T-cell (primary cell): Measurements from ENCODE around the gene TET2. TPM values are rescaled to one million over a fixed set of nuclear protein-coding genes. Genes with fewer than 3 reads are reported as not detected.
A peak's percentile ranks its signal among the peaks of the same experiment; 100 is the strongest.

ENCODE experiments used
- ATAC-seq, 4 experiments: fragments of 200-7000 bp in 3 of 4; fragments of 150-1000 bp in 1 of 4; cut with Tn5 transposase; replicated peaks in 1 of 4; 1 replicate in 3 of 4; 2 replicates in 1 of 4; pipeline ENCODE4 v1.10.0; 2021; ENCODE audit warnings: moderate library complexity in 3 of 4, mild to moderate bottlenecking in 2 of 4, moderate number of reproducible peaks in 1 of 4
- CTCF ChIA-PET, 2 donors: fragments of 300-600 bp; sonication (Branson Sonifier 250); formaldehyde crosslinking; loops; one replicate each; lab custom pipeline; 2022; ENCODE audit warnings: antibody characterized with exemption in 2 of 2; lab: Charles Lee
- POLR2A ChIA-PET, 2 donors: fragments of 300-600 bp; sonication (Branson Sonifier 250); formaldehyde crosslinking; loops; one replicate each; lab custom pipeline; 2022; ENCODE audit warnings: antibody characterized with exemption in 2 of 2; lab: Charles Lee
- DNase-seq, 35 experiments: peaks; one replicate each; pipeline versions ENCODE4 v3.0.0 to v3.0.0-alpha.2; 2013 to 2023
- H3K27ac ChIP-seq: one replicate; pipeline ENCODE4 v1.5.1; 2013; ENCODE audit warnings: low read length
- H3K27me3 ChIP-seq, 2 experiments: replicated peaks in 1 of 2; 1 replicate in 1 of 2; 2 replicates in 1 of 2; pipeline versions ENCODE4 v1.6.1 to v1.7.0; 2013; ENCODE audit warnings: low read length in 1 of 2, mixed read lengths in 1 of 2; ENCODE audit not compliant: control insufficient read depth in 2 of 2, insufficient read depth in 2 of 2; ENCODE audit errors: extremely low read depth in 1 of 2
- H3K36me3 ChIP-seq, 2 donors: 1 replicate in 1 of 2; 2 replicates in 1 of 2; pipeline versions ENCODE4 v1.6.1 to v1.7.0; 2013; ENCODE audit warnings: low read length in 1 of 2; ENCODE audit not compliant: control insufficient read depth in 2 of 2, insufficient read depth in 1 of 2; ENCODE audit errors: extremely low read depth in 1 of 2
- H3K4me1 ChIP-seq, 2 experiments: 1 replicate in 1 of 2; 2 replicates in 1 of 2; pipeline versions ENCODE4 v1.6.1 to v1.7.0; 2013; ENCODE audit warnings: low read length in 2 of 2, mixed read lengths in 1 of 2; ENCODE audit not compliant: insufficient read depth in 2 of 2, control insufficient read depth in 1 of 2; ENCODE audit errors: extremely low read depth in 1 of 2
- H3K4me3 ChIP-seq, 2 donors: 1 replicate in 1 of 2; 2 replicates in 1 of 2; pipeline versions ENCODE4 v1.5.1 to v1.7.0; 2013; ENCODE audit warnings: mild to moderate bottlenecking in 2 of 2, low read length in 1 of 2, moderate library complexity in 1 of 2; ENCODE audit not compliant: control insufficient read depth in 1 of 2; ENCODE audit errors: extremely low read depth in 1 of 2
- H3K9me3 ChIP-seq: 2 replicates; pipeline ENCODE4 v1.7.0; 2013
- H3K27ac Mint-ChIP-seq, 2 donors: one replicate each; pipeline ENCODE4 v1.8.0; 2020 to 2021; ENCODE audit warnings: mild to moderate bottlenecking in 2 of 2, mixed read lengths in 2 of 2
- H3K27me3 Mint-ChIP-seq, 2 donors: one replicate each; pipeline ENCODE4 v1.8.0; 2021 to 2022; ENCODE audit warnings: mixed read lengths in 2 of 2
- H3K36me3 Mint-ChIP-seq: one replicate; pipeline ENCODE4 v1.8.0; 2021; ENCODE audit warnings: mixed read lengths
- H3K4me1 Mint-ChIP-seq, 3 donors: one replicate each; pipeline ENCODE4 v1.8.0; 2020 to 2022; ENCODE audit warnings: mixed read lengths in 3 of 3, mild to moderate bottlenecking in 1 of 3
- H3K4me3 Mint-ChIP-seq, 3 donors: one replicate each; pipeline ENCODE4 v1.8.0; 2020 to 2022; ENCODE audit warnings: mild to moderate bottlenecking in 3 of 3, mixed read lengths in 3 of 3, moderate library complexity in 3 of 3
- H3K9me3 Mint-ChIP-seq, 3 donors: one replicate each; pipeline ENCODE4 v1.8.0; 2020 to 2022; ENCODE audit warnings: mixed read lengths in 3 of 3
- WGBS: methylation state at CpG from one replicate; pipeline ENCODE4 v1.1.5; 2013; ENCODE audit warnings: missing lambda C conversion rate; ENCODE audit not compliant: insufficient coverage; 5-methylcytosine and 5-hydroxymethylcytosine counted together
- total RNA-seq, 35 experiments: library from RNA in 6 of 35; stranded (reverse) in 6 of 35; fragments of 120-200 nt in 1 of 35; gene quantifications; one replicate each; pipeline versions ENCODE4 v1.2.1 to v1.2.4 and lab custom pipeline; 2013 to 2026

The TET2 gene
- total RNA-seq, 5 donors from 2014 or later (not counting 1 experiment from before 2014, with no cell fraction given) = 17.0 to 41.9 (median 18.6) TPM

GRCh38 chr4:105137121-105137875 is 9.4 kb upstream of the TET2 start:
- Mint-ChIP-seq H3K36me3 (no peaks in the 10 kb centered on the region), H3K4me1 (peaks cover 0 to 3% (median 3%) of the 10 kb centered on the region in 3 donors), H3K4me3 (no peak overlapping the region), H3K27me3 (no peaks in the 10 kb centered on the region), H3K9me3 (no peaks in the 10 kb centered on the region), H3K27ac (no peak overlapping the region)
- ChIA-PET POLR2A (no interaction called here), CTCF (interaction anchor here in 1 of 2 donors (0.9 to 1.0 kb wide), 2 partner anchors 9 to 61 kb away, joined by 3 read pairs; no protein-coding TSS in a partner anchor)
- ATAC-seq (no peak), DNase-seq (no peak)
- Histone ChIP-seq H3K27ac (no peak overlapping the region), H3K9me3 (no peaks in the 10 kb centered on the region), H3K4me3 (no peak overlapping the region), H3K4me1 (peaks cover 0 to 2% of the 10 kb centered on the region in 2 experiments), H3K27me3 (no peaks in the 10 kb centered on the region), H3K36me3 (no peaks in the 10 kb centered on the region)
- WGBS = 33% methylated on average over 3 of the region's 5 CpGs

- peaks cover 3% of the 10 kb centered on the region in 3 donors for H3K4me1 Mint-ChIP-seq
- H3K27me3 Mint-ChIP-seq = no peaks in the 10 kb centered on the region
- Histone ChIP-seq H3K27ac (no peak overlapping the region), H3K9me3 (no peaks in the 10 kb centered on the region), H3K36me3 (no peaks in the 10 kb centered on the region), H3K27me3 (no peaks in the 10 kb centered on the region), H3K4me1 (peaks cover 0 to 2% of the 10 kb centered on the region in 2 experiments), H3K4me3 (no peak overlapping the region)
- no peaks in the 10 kb centered on the region for H3K36me3 Mint-ChIP-seq
- no peak overlapping the region for H3K4me3 Mint-ChIP-seq
- WGBS = no CpG with 5 or more reads among the region's 1 CpG
- no peak overlapping the region for H3K27ac Mint-ChIP-seq
- H3K9me3 Mint-ChIP-seq = no peaks in the 10 kb centered on the region
- no peak for ATAC-seq
- no peak for DNase-seq
- ChIA-PET POLR2A (no interaction called here), CTCF (interaction anchor here (1.1 to 4.0 kb wide), 3 partner anchors 23 to 334 kb away, joined by 3 to 21 read pairs (median 15); partner anchors contain the start of gene PPA2 (in 1 of the 2))
These were observed 7.0 kb upstream of the TET2 start for GRCh38 chr4:105139646-105140045.

GRCh38 chr4:105140684-105141490 is 5.8 kb upstream of the TET2 start:
- WGBS = 0% methylated on average over 1 of the region's 7 CpGs
- H3K27me3 ChIP-seq = no peaks in the 10 kb centered on the region
- ChIA-PET CTCF (interaction anchor here (0.6 to 4.0 kb wide), 9 partner anchors 9 to 575 kb away, joined by 3 to 21 read pairs (median 3); partner anchors contain the start of gene PPA2 (in 1 of the 2)), POLR2A (no interaction called here)
- H3K4me1 Mint-ChIP-seq = peaks cover 11 to 15% (median 13%) of the 10 kb centered on the region in 3 donors
- no peaks in the 10 kb centered on the region for H3K9me3 ChIP-seq
- H3K27ac Mint-ChIP-seq = no peak overlapping the region
- peaks cover 3 to 5% of the 10 kb centered on the region in 2 experiments for H3K4me1 ChIP-seq
- H3K4me3 Mint-ChIP-seq = no peak overlapping the region
- no peaks in the 10 kb centered on the region for H3K9me3 Mint-ChIP-seq
- no peaks in the 10 kb centered on the region for H3K36me3 ChIP-seq
- no peak overlapping the region for H3K4me3 ChIP-seq
- no peaks in the 10 kb centered on the region for H3K36me3 Mint-ChIP-seq
- DNase-seq (peak in 25 of 35 experiments; percentile 5 to 78 (median 26)), ATAC-seq (peak; percentile 61 to 69 (median 64))
- no peaks in the 10 kb centered on the region for H3K27me3 Mint-ChIP-seq
- no peak overlapping the region for H3K27ac ChIP-seq

GRCh38 chr4:105145156-105145902 is 1.3 kb upstream of the TET2 start:
- DNase-seq (peak in 3 of 35 experiments; percentile 7 to 48 (median 10)), ATAC-seq (peak in 1 of 4 experiments; percentile 11)
- Histone ChIP-seq H3K27me3 (no peaks in the 10 kb centered on the region), H3K9me3 (no peaks in the 10 kb centered on the region), H3K36me3 (no peaks in the 10 kb centered on the region), H3K4me1 (peaks cover 7 to 14% of the 10 kb centered on the region in 2 experiments), H3K4me3 (peak overlapping the region; percentile 87 to 99), H3K27ac (no peak overlapping the region)
- Mint-ChIP-seq H3K27me3 (no peaks in the 10 kb centered on the region), H3K27ac (peak overlapping the region; percentile 63 to 86), H3K4me1 (peaks cover 37 to 52% (median 38%) of the 10 kb centered on the region in 3 donors), H3K9me3 (no peaks in the 10 kb centered on the region), H3K4me3 (peak overlapping the region; percentile 94 to 100 (median 99)), H3K36me3 (no peaks in the 10 kb centered on the region)
- POLR2A ChIA-PET = interaction anchor here in 1 of 2 donors (0.6 kb wide), 1 partner anchor 563 kb away, joined by 3 read pairs; the partner anchor contains the start of genes GSTCD and INTS12
- CTCF ChIA-PET = interaction anchor here (0.6 to 2.9 kb wide), 4 partner anchors 16 to 329 kb away, joined by 3 to 9 read pairs (median 3); partner anchors contain the start of gene PPA2 (in 1 of the 2)
- 20% methylated on average over 2 of the region's 21 CpGs for WGBS

- Histone ChIP-seq H3K4me3 (peak overlapping the region; percentile 87 to 99), H3K27me3 (no peaks in the 10 kb centered on the region), H3K27ac (no peak overlapping the region), H3K9me3 (no peaks in the 10 kb centered on the region), H3K4me1 (peaks cover 7 to 14% of the 10 kb centered on the region in 2 experiments), H3K36me3 (no peaks in the 10 kb centered on the region)
- no peaks in the 10 kb centered on the region for H3K27me3 Mint-ChIP-seq
- peak overlapping the region; percentile 63 to 86 for H3K27ac Mint-ChIP-seq
- peak overlapping the region; percentile 94 to 100 (median 99) for H3K4me3 Mint-ChIP-seq
- CTCF ChIA-PET = no interaction called here
- POLR2A ChIA-PET = no interaction called here
- DNase-seq = peak in 26 of 35 experiments; percentile 3 to 54 (median 24)
- ATAC-seq = peak; percentile 18 to 43 (median 32)
- no peaks in the 10 kb centered on the region for H3K36me3 Mint-ChIP-seq
- no peaks in the 10 kb centered on the region for H3K9me3 Mint-ChIP-seq
- WGBS = 5% methylated on average over 12 of the region's 25 CpGs
- H3K4me1 Mint-ChIP-seq = peaks cover 41 to 57% (median 43%) of the 10 kb centered on the region in 3 donors
These were observed 787 bp upstream of the TET2 start for GRCh38 chr4:105145903-105146275.
